ENCODE measurements around the gene PTOV1. TPM values are rescaled to one million over a fixed set of nuclear protein-coding genes. Genes with fewer than 3 reads are reported as not detected.

The PTOV1 gene
- total RNA-seq, 1 experiment from 2014 or later: 67.8 TPM

DNA sequence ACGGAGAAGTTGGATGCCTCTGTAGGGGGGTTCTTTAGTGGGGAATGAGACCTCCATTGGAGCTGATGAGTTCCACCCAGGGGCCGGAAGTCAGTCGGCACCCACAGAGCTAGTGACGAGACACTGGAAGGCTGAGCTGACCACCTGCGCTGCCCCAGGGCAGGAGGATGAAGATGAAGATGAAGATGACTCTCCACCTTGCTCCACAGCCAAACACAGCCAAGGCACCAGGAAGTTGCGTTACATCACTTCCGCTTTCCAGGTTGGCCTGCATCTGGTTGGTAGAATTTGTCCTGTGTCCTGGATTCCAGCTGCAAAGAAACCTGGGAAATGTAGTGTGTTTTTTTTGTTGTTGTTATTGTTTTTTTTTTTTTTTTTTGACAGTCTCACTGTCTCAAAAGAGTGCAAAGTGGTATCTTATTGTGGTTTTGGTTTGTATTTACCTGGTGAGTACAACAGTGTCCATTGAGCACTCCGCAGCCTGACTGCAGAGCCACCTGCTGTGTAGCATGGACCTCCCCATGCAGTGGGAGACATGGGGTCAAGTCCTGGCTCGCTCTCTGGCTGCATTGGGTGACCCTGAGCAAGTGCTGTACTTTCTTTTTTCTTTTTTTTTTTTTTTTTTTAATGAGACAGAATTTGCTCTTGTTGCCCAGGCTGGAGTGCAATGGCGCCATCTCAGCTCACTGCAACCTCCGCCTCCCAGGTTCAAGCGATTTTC is 28.4 kb downstream of the PTOV1 start:
- Histone ChIP-seq H3K4me1 (ENCODE audit: low read length) (peaks cover 25% of the 10 kb centered on the region), H3K9me3 (ENCODE audit: low read length) (no peaks in the 10 kb centered on the region), H3K4me2 (ENCODE audit: low read depth, low read length, poor library complexity, severe bottlenecking) (peak overlapping the region; percentile 75), H4K20me1 (ENCODE audit: insufficient read depth, low read depth, low read length) (no peaks in the 10 kb centered on the region), H3K4me3 (ENCODE audit: low read length) (peak overlapping the region; percentile 84), H3K9me2 (replicated peaks; ENCODE audit: insufficient read depth, low read length) (no peaks in the 10 kb centered on the region), H3K9ac (ENCODE audit: low read length) (peak overlapping the region; percentile 5; the same call in 1 of the 2 replicates), H3K79me2 (ENCODE audit: low read length) (peaks cover 27% of the 10 kb centered on the region), H3K27ac (ENCODE audit: low read length) (no peak overlapping the region), H3K27me3 (ENCODE audit: low read length) (no peaks in the 10 kb centered on the region), H2AFZ (ENCODE audit: low read length) (no peak overlapping the region), H3K36me3 (ENCODE audit: insufficient read depth, low read length) (peaks cover 30% of the 10 kb centered on the region)
- DNase-seq: peak; percentile 83

DNA sequence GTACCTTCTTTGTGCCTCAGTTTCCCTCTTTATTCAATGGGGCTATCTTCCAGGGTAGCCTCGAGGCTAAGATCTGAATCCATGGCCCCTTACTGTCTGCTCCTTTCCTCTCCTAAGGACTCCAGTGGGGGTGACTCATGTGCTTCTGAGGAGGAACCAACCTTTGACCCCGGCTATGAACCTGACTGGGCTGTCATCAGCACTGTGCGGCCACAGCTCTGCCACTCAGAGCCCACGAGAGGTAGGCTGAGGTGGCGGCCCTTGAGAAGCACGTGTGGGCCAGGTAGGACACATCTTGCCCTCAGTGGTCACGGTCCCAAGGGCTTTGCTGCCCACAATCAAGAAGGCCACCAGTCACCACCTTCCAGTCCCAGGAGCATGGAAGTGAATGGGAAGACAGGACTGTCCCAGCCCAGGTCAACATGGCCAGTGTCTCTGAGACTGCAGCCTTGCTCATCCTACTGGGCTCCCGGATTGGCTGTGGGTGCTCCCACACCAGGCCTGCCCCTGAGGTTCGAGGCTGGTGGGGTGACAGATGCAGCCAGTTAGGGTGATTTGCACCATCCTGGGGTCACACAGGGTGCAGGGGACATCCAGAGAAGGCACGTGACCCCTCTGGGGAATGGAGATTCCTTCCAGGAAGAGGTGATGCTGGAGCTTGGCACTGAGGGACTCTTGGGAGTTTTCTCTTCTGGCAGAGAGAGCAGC is 29.4 kb downstream of the PTOV1 start:
- no peak overlapping the region for H3K9ac ChIP-seq (ENCODE audit: low read length)
- no peaks in the 10 kb centered on the region for H3K9me3 ChIP-seq (ENCODE audit: low read length)
- H3K4me1 ChIP-seq (ENCODE audit: low read length): peaks cover 18% of the 10 kb centered on the region
- no peaks in the 10 kb centered on the region for H3K9me2 ChIP-seq (replicated peaks; ENCODE audit: insufficient read depth, low read length)
- H2AFZ ChIP-seq (ENCODE audit: low read length): no peak overlapping the region
- no peaks in the 10 kb centered on the region for H3K27me3 ChIP-seq (ENCODE audit: low read length)
- peaks cover 18% of the 10 kb centered on the region for H3K79me2 ChIP-seq (ENCODE audit: low read length)
- DNase-seq: no peak
- no peak overlapping the region for H3K27ac ChIP-seq (ENCODE audit: low read length)
- no peaks in the 10 kb centered on the region for H4K20me1 ChIP-seq (ENCODE audit: insufficient read depth, low read depth, low read length)
- peaks cover 36% of the 10 kb centered on the region for H3K36me3 ChIP-seq (ENCODE audit: insufficient read depth, low read length)
- H3K4me2 ChIP-seq (ENCODE audit: low read depth, low read length, poor library complexity, severe bottlenecking): no peak overlapping the region
- no peak overlapping the region for H3K4me3 ChIP-seq (ENCODE audit: low read length)

DNA sequence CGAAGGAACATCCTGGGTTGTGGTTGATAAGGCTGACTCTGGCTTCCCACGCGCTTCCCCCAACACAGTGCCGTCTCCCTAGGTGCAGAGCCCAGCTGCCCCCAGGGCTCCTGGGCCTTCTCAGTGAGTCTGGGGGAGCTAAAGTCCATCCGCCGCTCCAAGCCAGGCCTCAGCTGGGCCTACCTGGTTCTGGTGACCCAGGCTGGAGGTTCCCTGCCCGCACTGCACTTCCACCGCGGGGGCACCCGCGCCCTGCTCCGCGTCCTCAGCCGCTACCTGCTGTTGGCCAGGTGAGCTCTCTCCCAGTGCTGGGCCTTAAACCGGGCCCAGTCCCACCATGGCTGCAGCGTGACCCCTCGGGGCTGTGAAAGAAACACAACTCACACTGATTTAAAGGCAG is 30.2 kb downstream of the PTOV1 start:
- H2AFZ ChIP-seq (ENCODE audit: low read length): no peak overlapping the region
- H3K36me3 ChIP-seq (ENCODE audit: insufficient read depth, low read length): peaks cover 36% of the 10 kb centered on the region

DNA sequence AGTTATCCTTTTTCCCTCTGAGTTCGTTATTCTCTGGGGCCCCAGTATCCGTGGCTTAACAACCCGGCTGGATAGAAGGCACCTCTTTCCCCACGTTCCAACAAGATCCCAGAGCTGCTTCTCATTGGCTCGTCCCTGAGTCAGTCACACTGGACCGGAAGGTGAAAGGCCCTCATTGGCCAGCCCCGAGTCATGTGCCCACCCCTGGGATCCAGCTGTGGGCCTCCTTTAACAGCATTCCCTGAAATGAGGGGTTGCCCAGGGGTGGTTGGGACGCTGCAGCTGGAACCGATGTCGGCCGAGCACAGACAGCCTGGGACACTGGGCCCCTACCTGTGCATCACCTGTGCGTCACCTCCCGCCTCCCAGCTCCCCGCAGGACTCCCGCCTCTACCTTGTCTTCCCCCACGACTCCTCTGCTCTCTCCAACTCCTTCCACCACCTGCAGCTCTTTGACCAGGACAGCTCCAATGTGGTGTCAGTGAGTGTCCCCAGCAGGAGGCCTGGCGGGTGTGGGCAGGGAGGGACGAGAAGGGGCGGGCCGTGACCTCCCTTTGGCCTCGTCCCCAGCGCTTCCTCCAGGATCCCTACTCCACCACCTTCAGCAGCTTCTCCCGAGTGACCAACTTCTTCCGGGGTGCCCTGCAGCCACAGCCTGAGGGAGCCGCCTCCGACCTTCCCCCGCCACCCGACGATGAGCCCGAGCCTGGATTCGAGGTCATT is 30.9 kb downstream of the PTOV1 start:
- Histone ChIP-seq H3K4me1 (ENCODE audit: low read length) (peaks cover 14% of the 10 kb centered on the region), H3K79me2 (ENCODE audit: low read length) (peaks cover 10% of the 10 kb centered on the region; the same call in 1 of the 2 replicates), H4K20me1 (ENCODE audit: insufficient read depth, low read depth, low read length) (0 out of 2 replicates have a peak, but pooled peaks cover 3% of the 10 kb centered on the region), H3K27me3 (ENCODE audit: low read length) (no peaks in the 10 kb centered on the region), H3K9me2 (replicated peaks; ENCODE audit: insufficient read depth, low read length) (no peaks in the 10 kb centered on the region), H3K9ac (ENCODE audit: low read length) (no peak overlapping the region), H3K36me3 (ENCODE audit: insufficient read depth, low read length) (peaks cover 36% of the 10 kb centered on the region), H3K9me3 (ENCODE audit: low read length) (no peaks in the 10 kb centered on the region), H3K27ac (ENCODE audit: low read length) (no peak overlapping the region), H3K4me3 (ENCODE audit: low read length) (no peak overlapping the region), H3K4me2 (ENCODE audit: low read depth, low read length, poor library complexity, severe bottlenecking) (no peak overlapping the region), H2AFZ (ENCODE audit: low read length) (no peak overlapping the region)
- DNase-seq: no peak

More for the DNA sequence above, 30.2 kb downstream of the PTOV1 start:
- Histone ChIP-seq H3K9me3 (ENCODE audit: low read length) (no peaks in the 10 kb centered on the region), H3K4me2 (ENCODE audit: low read depth, low read length, poor library complexity, severe bottlenecking) (no peak overlapping the region), H3K79me2 (ENCODE audit: low read length) (peaks cover 10% of the 10 kb centered on the region; the same call in 1 of the 2 replicates), H3K9ac (ENCODE audit: low read length) (no peak overlapping the region), H3K9me2 (replicated peaks; ENCODE audit: insufficient read depth, low read length) (no peaks in the 10 kb centered on the region), H3K4me3 (ENCODE audit: low read length) (no peak overlapping the region), H3K4me1 (ENCODE audit: low read length) (peaks cover 14% of the 10 kb centered on the region), H3K27ac (ENCODE audit: low read length) (no peak overlapping the region), H4K20me1 (ENCODE audit: insufficient read depth, low read depth, low read length) (0 out of 2 replicates have a peak, but pooled peaks cover 1% of the 10 kb centered on the region), H3K27me3 (ENCODE audit: low read length) (no peaks in the 10 kb centered on the region)
- no peak for DNase-seq

DNA sequence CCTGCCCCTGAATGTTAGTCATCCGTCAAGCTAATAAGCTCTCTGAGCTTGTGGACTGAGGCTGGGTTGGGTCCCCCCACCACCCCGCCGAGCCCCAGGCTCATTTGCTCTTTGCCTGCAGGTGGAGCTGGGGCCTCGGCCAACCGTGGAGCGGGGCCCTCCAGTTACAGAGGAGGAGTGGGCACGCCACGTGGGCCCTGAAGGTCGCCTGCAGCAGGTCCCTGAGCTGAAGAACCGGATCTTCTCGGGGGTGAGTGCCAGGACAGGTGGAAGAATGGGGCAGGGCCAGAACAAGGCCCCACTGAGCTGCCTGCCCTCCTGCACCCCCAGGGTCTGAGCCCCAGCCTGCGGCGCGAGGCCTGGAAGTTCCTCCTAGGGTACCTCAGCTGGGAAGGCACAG is 31.7 kb downstream of the PTOV1 start:
- Histone ChIP-seq H3K36me3 (ENCODE audit: insufficient read depth, low read length) (peaks cover 36% of the 10 kb centered on the region), H3K9me2 (replicated peaks; ENCODE audit: insufficient read depth, low read length) (no peaks in the 10 kb centered on the region)

DNA sequence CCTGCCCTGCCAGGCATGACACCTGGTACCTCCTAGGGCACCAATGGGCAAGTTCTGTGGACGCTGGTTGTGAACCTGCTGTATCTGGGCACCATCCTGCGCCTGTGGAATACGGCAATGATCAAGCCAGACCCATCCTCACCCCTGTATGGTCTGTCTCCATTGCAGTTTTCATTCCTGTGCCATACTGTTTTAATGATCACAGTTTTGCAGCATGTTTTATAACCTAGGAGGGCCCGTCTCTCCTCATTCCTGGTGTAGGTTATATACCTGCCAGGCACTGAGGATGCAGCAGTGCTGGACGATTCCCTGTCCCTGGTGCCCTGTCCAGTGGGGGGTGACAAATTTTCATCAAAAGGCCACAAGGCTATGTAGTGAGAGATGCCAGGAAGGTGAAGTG is 32.1 kb downstream of the PTOV1 start:
- Histone ChIP-seq H3K9me2 (replicated peaks; ENCODE audit: insufficient read depth, low read length) (no peaks in the 10 kb centered on the region), H3K4me1 (ENCODE audit: low read length) (peaks cover 18% of the 10 kb centered on the region), H3K27me3 (ENCODE audit: low read length) (no peaks in the 10 kb centered on the region), H3K36me3 (ENCODE audit: insufficient read depth, low read length) (peaks cover 36% of the 10 kb centered on the region), H3K9ac (ENCODE audit: low read length) (no peak overlapping the region), H2AFZ (ENCODE audit: low read length) (no peak overlapping the region), H4K20me1 (ENCODE audit: insufficient read depth, low read depth, low read length) (peaks cover 12% of the 10 kb centered on the region; the same call in 1 of the 2 replicates), H3K27ac (ENCODE audit: low read length) (no peak overlapping the region), H3K4me3 (ENCODE audit: low read length) (no peak overlapping the region), H3K79me2 (ENCODE audit: low read length) (peaks cover 10% of the 10 kb centered on the region; the same call in 1 of the 2 replicates), H3K9me3 (ENCODE audit: low read length) (no peaks in the 10 kb centered on the region), H3K4me2 (ENCODE audit: low read depth, low read length, poor library complexity, severe bottlenecking) (no peak overlapping the region)
- no peak for DNase-seq

More for the DNA sequence above, 31.7 kb downstream of the PTOV1 start:
- Histone ChIP-seq H4K20me1 (ENCODE audit: insufficient read depth, low read depth, low read length) (peaks cover 9% of the 10 kb centered on the region; the same call in 1 of the 2 replicates), H3K27me3 (ENCODE audit: low read length) (no peaks in the 10 kb centered on the region), H3K27ac (ENCODE audit: low read length) (no peak overlapping the region), H3K79me2 (ENCODE audit: low read length) (peaks cover 10% of the 10 kb centered on the region; the same call in 1 of the 2 replicates), H3K4me1 (ENCODE audit: low read length) (peaks cover 16% of the 10 kb centered on the region), H3K4me2 (ENCODE audit: low read depth, low read length, poor library complexity, severe bottlenecking) (no peak overlapping the region), H2AFZ (ENCODE audit: low read length) (no peak overlapping the region), H3K9ac (ENCODE audit: low read length) (no peak overlapping the region), H3K9me3 (ENCODE audit: low read length) (no peaks in the 10 kb centered on the region), H3K4me3 (ENCODE audit: low read length) (no peak overlapping the region)
- no peak for DNase-seq

DNA sequence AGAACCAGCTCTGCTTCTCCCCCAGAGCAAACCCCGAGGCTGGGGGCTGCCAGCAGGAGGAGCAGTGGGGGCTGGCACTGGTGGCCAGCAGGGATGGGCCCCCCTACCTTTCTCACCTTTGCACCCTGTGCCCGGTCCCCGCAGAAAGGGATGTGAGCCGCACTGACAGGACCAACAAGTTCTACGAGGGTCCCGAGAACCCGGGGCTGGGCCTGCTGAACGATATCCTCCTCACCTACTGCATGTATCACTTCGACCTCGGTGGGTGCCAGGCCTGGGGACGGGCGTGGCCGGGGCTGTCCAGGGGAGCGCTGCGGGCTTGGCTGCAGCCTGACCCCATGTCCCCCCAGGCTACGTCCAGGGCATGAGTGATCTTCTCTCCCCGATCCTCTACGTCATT is 33.1 kb downstream of the PTOV1 start:
- H3K27me3 ChIP-seq (ENCODE audit: low read length): no peaks in the 10 kb centered on the region
- H3K4me1 ChIP-seq (ENCODE audit: low read length): peaks cover 9% of the 10 kb centered on the region
- no peak overlapping the region for H3K9ac ChIP-seq (ENCODE audit: low read length)
- no peak for DNase-seq
- no peaks in the 10 kb centered on the region for H3K9me3 ChIP-seq (ENCODE audit: low read length)
- H3K9me2 ChIP-seq (replicated peaks; ENCODE audit: insufficient read depth, low read length): no peaks in the 10 kb centered on the region
- no peak overlapping the region for H3K27ac ChIP-seq (ENCODE audit: low read length)
- H2AFZ ChIP-seq (ENCODE audit: low read length): no peak overlapping the region
- H4K20me1 ChIP-seq (ENCODE audit: insufficient read depth, low read depth, low read length): peaks cover 12% of the 10 kb centered on the region; the same call in 1 of the 2 replicates
- no peaks in the 10 kb centered on the region; the same call in 1 of the 2 replicates for H3K79me2 ChIP-seq (ENCODE audit: low read length)
- no peak overlapping the region for H3K4me2 ChIP-seq (ENCODE audit: low read depth, low read length, poor library complexity, severe bottlenecking)
- peaks cover 34% of the 10 kb centered on the region for H3K36me3 ChIP-seq (ENCODE audit: insufficient read depth, low read length)
- no peak overlapping the region for H3K4me3 ChIP-seq (ENCODE audit: low read length)

DNA sequence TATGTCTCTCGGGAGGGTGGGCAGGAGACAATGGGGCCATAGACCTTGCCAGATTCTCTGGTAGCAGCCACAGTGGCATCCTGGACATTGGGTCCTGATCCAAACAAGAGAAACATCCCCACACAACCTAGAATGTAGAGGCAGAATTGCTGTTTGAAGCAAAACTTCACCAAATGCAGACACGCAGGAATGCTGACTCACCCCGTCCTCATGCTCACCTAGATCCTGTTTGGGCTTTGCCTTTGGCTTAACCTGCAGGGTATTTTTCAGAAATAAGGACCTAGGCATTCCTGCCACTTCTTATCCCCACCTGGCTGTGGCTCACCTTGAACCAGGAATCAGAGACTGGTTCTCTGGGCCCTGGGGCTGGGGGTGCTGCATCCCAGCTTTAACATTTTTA is 33.8 kb downstream of the PTOV1 start:
- no peaks in the 10 kb centered on the region for H3K9me2 ChIP-seq (replicated peaks; ENCODE audit: insufficient read depth, low read length)

More for the DNA sequence above, 33.8 kb downstream of the PTOV1 start:
- no peaks in the 10 kb centered on the region for H3K79me2 ChIP-seq (ENCODE audit: low read length)
- H3K27ac ChIP-seq (ENCODE audit: low read length): no peak overlapping the region
- no peaks in the 10 kb centered on the region for H3K9me3 ChIP-seq (ENCODE audit: low read length)
- H3K4me1 ChIP-seq (ENCODE audit: low read length): peaks cover 8% of the 10 kb centered on the region
- H4K20me1 ChIP-seq (ENCODE audit: insufficient read depth, low read depth, low read length): peaks cover 12% of the 10 kb centered on the region; the same call in 1 of the 2 replicates
- peaks cover 29% of the 10 kb centered on the region for H3K36me3 ChIP-seq (ENCODE audit: insufficient read depth, low read length)
- DNase-seq: no peak
- H3K4me2 ChIP-seq (ENCODE audit: low read depth, low read length, poor library complexity, severe bottlenecking): no peak overlapping the region
- H3K9ac ChIP-seq (ENCODE audit: low read length): no peak overlapping the region
- H2AFZ ChIP-seq (ENCODE audit: low read length): no peak overlapping the region
- H3K4me3 ChIP-seq (ENCODE audit: low read length): no peak overlapping the region
- H3K27me3 ChIP-seq (ENCODE audit: low read length): no peaks in the 10 kb centered on the region

Measured in Karpas-422 (cell line).